HG03521 (cell line): ENCODE data around the gene NSF.
"Not testable (repeated sequence)": the region's sequence is repeated elsewhere in the genome, so short reads cannot be mapped to it uniquely, and the experiment has no call there.

Source experiments
- ATAC-seq: cut with Tn5 transposase; IDR thresholded peaks from one replicate; pipeline ENCODE4 v1.9.1; 2021; ENCODE audit warnings: mild to moderate bottlenecking, moderate library complexity; ENCODE audit not compliant: unreplicated experiment

Gene NSF

GRCh38 chr17:46772475-46773220, 182.2 kb downstream of the NSF start:
- ATAC-seq: no peak

- no peak for ATAC-seq
Measured at GRCh38 chr17:46773221-46773605, 182.7 kb downstream of the NSF start.

- no peak for ATAC-seq
Measured at GRCh38 chr17:46773676-46774075, 183.2 kb downstream of the NSF start.

- ATAC-seq: no peak
Measured at GRCh38 chr17:46774108-46774737, 183.8 kb downstream of the NSF start.

- no peak for ATAC-seq
Measured at GRCh38 chr17:46776298-46777005, 186.0 kb downstream of the NSF start.

GRCh38 chr17:46777943-46778915, 187.8 kb downstream of the NSF start:
- ATAC-seq: no peak

- no peak for ATAC-seq
Measured at GRCh38 chr17:46780003-46780373, 189.5 kb downstream of the NSF start.

- no peak for ATAC-seq
Measured at GRCh38 chr17:46782250-46782953, 191.9 kb downstream of the NSF start.

- ATAC-seq: no peak
Measured at GRCh38 chr17:46783031-46783593, 192.6 kb downstream of the NSF start.

- ATAC-seq: no peak
Measured at GRCh38 chr17:46785696-46786095, 195.2 kb downstream of the NSF start.

- ATAC-seq: no peak
Measured at GRCh38 chr17:46787478-46787877, 197.0 kb downstream of the NSF start.

- ATAC-seq: no peak
Measured at GRCh38 chr17:46788300-46788699, 197.8 kb downstream of the NSF start.

GRCh38 chr17:46788796-46789195, 198.3 kb downstream of the NSF start:
- ATAC-seq: no peak

GRCh38 chr17:46789610-46790009, 199.1 kb downstream of the NSF start:
- no peak for ATAC-seq

- ATAC-seq: no peak
Measured at GRCh38 chr17:46790216-46790615, 199.7 kb downstream of the NSF start.

GRCh38 chr17:46791531-46791930, 201.1 kb downstream of the NSF start:
- ATAC-seq: no peak

GRCh38 chr17:46792071-46792470, 201.6 kb downstream of the NSF start:
- ATAC-seq: no peak

- not testable (repeated sequence) for ATAC-seq
Measured at GRCh38 chr17:46793023-46793422, 202.6 kb downstream of the NSF start.

- no peak for ATAC-seq
Measured at GRCh38 chr17:46793541-46793940, 203.1 kb downstream of the NSF start.

GRCh38 chr17:46794318-46794717, 203.8 kb downstream of the NSF start:
- no peak for ATAC-seq
